Stimulated activated CD8-positive, alpha-beta memory T cell treated with anti-CD3 and anti-CD28 coated beads, Interleukin-7, amount 100 ng/mL, for 4 hours (primary cell): ENCODE data around the gene ADAMTS1.

Experiments
- DNase-seq, 2 donors: peaks; one replicate each; pipeline ENCODE4 v3.0.0-alpha.2; 2020; ENCODE audit warnings: low read depth in 2 of 2

The ADAMTS1 gene

DNA sequence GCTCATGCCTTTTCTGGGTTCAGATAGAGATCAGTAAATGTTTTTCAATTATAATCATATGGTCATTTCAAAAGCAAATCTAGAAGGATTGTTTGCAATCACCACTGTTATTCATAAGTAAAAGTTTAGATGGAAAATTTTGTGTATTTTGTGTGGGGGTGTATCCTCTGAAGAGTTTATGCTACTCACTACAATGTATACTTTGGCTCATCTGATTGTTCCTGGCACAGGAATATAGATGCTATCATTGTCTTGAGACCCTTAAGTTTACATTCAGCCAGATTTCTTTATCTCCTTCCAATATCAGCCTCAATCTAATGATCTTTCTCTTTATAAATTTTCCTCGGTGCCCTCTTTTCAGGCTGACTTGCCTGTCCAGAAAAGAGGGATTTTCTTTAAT, 33.0 kb downstream of the ADAMTS1 start:
- DNase-seq, result no peak

DNA sequence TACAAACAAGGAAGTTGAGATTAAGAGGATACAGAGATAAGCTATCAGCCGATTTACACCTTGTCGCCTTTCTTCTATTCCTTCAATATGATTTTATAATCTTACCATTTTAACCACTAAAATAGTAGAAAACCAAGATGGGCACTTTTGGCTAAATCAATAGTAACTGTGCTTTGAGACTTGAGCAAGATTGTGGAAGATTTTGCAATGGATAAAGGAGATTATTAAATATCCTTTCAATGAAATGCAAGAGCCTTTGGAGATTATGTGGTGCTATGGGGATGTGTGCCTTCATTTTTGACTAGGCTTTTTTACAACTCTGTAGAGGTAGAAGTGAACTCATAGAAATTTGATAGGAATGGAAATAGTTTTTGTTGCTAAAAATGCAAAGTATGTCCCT, 33.7 kb downstream of the ADAMTS1 start:
- no peak for DNase-seq

GRCh38 chr21:26810676-26811415, 34.4 kb downstream of the ADAMTS1 start:
- no peak for DNase-seq

GRCh38 chr21:26810266-26810665, 34.9 kb downstream of the ADAMTS1 start:
- DNase-seq, result no peak

- no peak for DNase-seq
Observed at GRCh38 chr21:26809745-26810144, 35.5 kb downstream of the ADAMTS1 start.

- DNase-seq, result no peak
Observed at GRCh38 chr21:26806801-26807295, 38.4 kb downstream of the ADAMTS1 start.

DNA sequence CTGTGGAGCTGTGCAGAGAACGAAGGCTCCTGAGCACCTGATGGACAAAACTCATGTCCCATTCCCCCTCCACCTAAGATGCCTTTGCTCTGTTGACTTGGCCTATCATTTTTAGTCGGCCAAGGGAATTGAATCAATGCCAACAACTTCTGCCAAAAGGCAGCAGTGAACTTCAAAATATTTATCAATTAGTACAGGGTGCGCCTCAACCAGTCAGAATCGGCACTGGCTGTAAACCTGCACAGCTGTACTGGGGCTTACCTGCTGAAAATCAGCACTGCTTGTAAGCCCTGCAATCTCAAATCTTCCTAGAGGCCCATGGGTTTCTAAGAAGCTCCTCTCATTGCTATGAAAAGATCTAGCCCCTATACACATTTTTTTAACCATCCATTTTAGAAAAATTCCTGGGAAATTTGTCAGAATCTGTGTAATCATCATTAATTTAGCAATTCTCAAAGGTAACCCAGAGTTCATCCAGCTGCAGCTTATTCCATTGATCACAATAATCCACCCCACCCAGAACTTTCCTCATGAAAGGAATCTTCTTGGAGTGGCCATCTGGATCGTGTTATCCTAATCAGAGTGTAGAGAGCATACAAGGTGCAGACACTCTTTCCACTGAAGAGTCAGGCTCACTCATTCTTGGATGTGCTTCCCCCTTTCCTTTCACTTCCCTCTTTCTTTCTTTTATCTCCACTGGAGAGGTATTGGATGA, 40.2 kb downstream of the ADAMTS1 start:
- no peak for DNase-seq

DNA sequence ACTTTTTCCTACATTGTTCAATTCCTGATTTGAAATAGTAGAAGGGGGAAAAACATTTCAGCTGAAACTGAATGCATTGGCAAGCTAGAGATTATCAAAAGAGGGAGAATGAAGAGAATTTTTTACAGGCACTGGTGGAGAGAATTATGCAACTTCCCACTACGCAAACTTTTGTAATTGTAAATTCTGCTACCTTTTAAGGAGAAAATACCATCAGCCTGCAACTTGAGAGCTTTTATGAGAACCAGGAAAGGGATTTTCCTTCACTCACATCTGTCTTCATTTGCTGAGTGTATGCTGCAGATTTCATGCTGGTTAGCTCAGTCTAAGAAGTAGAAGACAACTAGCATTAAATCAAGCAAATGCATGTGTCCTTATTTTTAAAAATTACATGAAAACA, 43.7 kb downstream of the ADAMTS1 start:
- DNase-seq, result no peak

DNA sequence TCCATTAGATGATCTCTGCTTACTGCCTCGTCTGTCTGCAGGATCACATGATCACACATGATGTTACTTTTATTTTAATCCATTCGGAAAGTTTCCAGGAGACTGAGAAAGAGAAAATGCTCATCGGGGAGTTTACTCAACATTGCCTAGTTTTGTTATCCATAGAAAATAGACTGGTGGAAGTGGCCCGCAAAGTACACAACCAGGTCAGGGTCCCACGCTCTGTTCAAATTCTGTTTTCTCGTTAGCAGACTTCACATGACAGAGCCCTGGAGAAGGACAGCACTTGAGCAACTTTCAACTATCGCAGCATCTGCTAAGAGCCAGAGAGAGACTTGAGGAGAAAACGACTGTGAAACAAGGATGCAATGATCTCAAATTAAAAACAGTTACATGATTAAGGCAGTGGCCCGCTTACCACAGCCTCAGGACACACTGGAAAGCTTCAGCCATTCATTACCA, 44.2 kb downstream of the ADAMTS1 start:
- DNase-seq, result no peak

- DNase-seq, result no peak
Observed at GRCh38 chr21:26800455-26800854, 44.8 kb downstream of the ADAMTS1 start.

- DNase-seq, result no peak
Observed at GRCh38 chr21:26800001-26800400, 45.2 kb downstream of the ADAMTS1 start.

GRCh38 chr21:26798856-26799751, 46.1 kb downstream of the ADAMTS1 start:
- DNase-seq, result no peak

DNA sequence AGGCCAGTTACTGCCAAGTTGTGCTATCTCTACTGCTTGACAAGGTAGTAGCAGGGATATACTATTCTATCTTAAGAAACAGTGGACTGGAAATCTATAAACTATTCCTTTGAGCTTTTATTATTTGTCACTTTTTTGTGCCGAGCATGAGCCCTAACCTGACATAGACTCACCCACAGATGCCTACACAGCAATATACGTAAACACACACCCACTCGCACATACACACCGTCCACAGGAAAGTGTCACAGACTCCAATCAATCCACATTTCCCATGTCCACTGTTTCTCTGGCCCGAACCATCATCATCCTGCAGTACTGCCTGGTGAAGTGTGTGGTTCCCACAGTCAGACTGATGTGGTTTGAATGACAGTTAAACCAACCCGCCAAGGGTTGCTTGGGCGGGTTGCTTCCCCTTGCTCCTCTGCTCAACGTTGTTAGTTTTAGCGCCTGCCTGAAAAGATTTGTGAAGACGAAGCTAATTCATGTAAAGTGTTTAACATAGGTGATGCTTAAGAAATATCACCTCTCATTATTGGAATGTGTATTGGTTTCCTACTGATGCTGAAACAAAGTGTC, 47.2 kb downstream of the ADAMTS1 start:
- DNase-seq, result no peak

DNA sequence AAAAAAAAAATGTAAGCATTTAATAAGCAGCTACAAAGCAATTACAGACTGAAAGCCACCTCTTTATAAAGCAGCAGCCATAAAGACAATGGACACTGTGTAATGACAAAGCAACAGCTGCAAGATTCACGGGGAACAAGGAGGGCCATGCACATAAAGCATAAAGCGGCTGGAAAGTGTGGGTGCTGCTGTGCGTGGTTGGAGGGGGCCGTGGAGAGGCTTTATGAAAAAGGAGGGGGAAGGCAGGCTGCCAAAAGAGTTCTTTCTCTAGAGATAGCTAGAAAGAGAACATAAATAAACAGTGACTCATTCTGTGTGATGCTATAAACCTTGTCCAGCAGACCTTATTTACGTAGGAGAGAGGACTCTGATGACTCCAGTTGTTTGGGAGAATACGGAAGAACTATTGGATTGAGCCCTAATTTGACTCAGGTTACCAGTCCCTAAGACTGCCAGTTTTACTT, 49.3 kb downstream of the ADAMTS1 start:
- DNase-seq, result no peak

- DNase-seq, result no peak
Observed at GRCh38 chr21:26795412-26795805, 49.8 kb downstream of the ADAMTS1 start.

DNA sequence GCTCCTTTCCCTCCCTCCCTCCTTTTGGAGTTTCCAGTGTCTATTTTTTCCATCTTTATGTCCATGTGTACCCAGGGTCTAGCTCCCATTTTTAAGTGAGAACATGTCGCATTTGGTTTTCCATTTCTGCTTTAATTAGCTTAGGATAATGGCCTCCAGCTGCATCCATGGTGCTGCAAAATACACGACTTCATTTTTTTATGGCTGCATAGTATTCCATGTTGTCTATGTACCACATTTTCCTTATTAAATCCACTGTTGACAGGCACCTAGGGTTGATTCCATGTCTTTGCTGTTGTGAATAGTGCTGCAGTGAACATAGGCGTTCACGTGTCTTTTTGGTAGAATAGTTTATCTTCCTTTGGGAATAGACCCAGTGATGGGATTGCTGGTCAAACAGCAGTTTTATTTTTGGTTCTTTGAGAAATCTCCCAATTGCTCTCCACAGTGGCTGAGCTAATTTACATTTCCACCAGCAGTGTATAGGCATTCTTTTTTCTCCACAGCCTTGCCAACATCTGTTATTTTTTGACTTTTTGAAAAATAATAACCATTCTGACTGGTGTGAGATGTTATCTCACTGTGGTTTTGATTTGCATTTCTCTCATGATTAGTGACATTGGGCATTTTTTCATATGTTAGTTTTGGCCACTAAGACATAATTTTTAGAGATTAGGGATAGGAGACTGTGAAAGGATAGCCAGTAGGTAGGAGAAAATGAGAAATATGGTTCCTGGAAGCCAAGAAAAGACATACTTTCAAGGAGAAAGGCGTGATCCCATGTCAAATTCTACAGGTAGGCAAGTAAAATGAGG, 50.4 kb downstream of the ADAMTS1 start:
- DNase-seq, result no peak

DNA sequence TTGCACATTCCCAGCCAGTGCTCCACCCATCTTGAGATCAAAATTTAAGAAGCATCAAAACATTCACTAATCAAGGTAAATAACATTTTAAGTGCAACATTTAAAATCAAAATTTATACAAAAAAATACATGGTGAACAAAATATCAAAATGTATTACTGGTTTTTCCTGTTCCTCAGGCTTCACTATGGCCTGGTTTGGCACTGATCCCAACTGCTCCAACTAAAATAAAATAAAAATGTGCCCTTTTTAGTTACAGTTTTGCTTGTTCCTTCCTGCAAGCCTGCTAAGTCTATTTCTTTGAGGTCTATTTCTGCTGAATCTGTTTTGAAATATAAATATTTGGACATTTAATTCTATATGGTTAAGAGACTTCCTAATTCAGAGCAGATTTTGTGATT, 54.9 kb downstream of the ADAMTS1 start:
- DNase-seq, result no peak

- DNase-seq, result no peak
Observed at GRCh38 chr21:26788790-26789189, 56.4 kb downstream of the ADAMTS1 start.
